GM21825 (cell line): ENCODE data around the gene LCN15.

Experiments
- ATAC-seq: cut with Tn5 transposase; IDR thresholded peaks from one replicate; pipeline ENCODE4 v1.9.1; 2021; ENCODE audit warnings: mild to moderate bottlenecking, moderate library complexity; ENCODE audit not compliant: unreplicated experiment

LCN15 gene

GRCh38 chr9:136741883-136742571, 22.3 kb downstream of the LCN15 start:
- ATAC-seq, result peak; percentile 44

- ATAC-seq, result no peak
Measured at GRCh38 chr9:136740971-136741882, 23.1 kb downstream of the LCN15 start.

DNA sequence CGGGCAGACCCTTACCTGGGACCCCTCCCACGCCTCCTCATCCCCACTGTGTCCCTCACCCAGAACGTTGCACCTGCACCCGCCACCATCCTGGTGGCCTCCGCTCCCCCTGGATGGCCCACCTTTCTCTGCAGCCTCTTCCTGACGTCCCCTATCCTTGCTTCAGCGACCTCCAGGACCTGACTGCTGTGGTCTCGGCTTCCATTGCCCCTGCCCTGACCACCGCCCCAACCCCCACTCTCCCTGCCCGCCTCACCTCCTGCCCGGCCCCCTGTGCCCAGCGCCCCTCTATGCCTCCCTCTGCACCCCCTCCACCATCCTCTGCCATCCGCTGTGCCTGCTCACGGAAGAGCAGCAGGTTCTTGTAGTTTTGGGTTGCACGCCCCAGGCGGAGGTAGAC, 23.8 kb downstream of the LCN15 start:
- no peak for ATAC-seq

DNA sequence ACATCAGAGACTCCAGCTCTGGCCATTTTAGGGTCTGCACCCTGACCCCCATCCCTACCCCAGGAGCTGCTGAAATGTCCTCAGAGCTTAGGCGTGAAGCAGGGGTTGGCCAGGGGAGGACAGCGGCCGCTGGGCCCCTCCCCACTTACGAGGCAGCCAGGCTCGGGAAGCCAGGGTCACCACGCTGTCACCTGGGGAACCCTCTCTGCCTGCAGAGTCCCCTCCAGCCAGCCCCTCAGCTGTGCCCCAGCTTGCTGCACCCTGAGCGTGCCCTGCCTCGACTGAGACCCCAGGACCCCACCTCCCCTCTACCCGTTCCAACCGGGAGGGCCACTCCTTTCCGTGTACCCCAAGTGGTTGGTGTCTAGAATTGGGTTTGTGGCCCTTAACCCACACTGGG, 24.2 kb downstream of the LCN15 start:
- no peak for ATAC-seq

DNA sequence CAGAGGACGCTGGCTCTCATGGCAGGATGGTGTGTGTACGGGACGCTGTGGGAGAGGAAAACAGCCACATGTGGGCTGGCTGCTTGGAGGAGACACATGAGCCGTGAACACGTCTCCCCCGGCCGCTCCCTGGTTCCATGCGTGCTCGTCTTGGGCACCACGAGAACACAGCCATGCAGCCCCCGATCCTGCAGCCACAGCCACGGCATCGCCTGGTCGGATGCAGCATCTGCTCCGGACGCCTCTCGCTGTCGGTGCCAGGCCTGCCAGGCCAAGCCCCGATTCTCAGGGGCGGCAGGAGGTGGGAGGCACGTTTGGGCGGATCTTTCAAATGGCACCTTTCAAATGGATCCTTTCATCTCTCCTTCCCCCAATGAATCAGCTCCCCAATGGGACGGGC, 24.8 kb downstream of the LCN15 start:
- ATAC-seq, result no peak

DNA sequence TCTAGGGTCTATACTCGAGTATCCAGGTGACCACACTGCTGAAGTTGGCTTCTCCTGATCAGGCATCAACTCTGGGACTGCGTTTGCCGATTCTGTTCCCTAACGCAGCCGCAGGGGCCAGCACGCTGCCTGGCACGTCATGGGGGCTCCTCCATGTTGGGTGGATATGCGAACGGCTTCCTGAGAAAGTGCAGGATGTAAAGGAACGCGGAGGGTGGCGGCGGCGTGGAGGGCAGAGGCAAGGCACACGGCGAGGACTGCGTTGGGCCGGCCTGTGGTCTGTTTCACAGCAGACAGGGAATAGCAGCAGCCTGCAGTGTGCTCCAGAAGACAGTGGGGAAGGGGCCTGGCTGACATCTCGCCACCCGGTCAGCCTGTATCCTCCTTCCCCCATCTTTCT, 25.4 kb downstream of the LCN15 start:
- no peak for ATAC-seq

- no peak for ATAC-seq
Measured at GRCh38 chr9:136735812-136736480, 28.4 kb downstream of the LCN15 start.

DNA sequence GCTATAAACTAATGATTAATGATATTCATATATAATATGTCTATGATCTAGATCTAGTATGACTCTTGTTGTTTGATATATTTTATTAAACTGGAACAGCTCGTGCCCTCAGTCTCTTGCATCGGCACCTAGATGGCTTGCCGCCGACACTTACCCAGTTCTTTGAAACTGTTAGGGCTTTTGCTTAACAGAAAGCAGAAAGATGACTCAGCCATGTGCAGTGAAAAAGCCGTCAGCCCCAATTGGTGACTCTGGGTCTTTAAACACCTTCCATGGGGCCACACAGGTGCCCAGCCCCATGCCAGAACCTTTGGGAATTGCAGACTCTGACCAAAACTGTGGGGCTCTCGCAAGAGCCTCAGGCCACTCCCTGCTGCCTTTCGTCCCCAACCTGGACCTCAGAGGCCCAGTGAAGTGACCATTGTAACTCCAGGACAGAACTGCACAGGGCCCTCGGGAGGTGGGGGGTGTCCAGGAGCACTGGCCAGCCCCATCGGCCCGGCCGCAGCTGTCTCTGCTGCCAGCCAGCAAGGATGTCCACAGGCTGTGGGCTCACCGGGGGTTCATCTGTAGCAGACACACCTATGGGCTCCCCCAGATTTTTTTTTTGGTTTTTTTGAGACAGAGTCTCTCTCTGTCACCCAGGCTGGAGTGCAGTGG, 29.4 kb downstream of the LCN15 start:
- no peak for ATAC-seq

DNA sequence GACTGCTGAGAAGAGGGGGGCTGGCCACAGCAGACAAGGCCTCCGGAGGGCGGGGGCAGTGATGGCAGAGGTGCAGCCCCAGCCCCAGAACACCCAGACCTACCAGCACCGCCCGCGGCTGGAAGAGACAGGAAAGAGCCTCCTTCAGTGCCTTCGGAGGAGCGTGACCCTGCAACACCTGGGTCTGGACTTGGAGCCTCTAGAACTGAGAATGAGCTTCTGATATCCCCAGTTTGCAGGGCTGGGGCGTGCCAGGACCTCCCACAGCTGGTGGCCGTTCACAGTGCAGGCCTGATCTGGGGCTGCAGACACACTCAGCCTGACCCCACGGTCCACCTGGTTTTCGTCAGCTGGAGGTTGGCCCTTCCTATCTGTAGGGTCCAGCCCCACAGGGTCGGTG, 30.7 kb downstream of the LCN15 start:
- ATAC-seq, result no peak

GRCh38 chr9:136732444-136733178, 31.7 kb downstream of the LCN15 start:
- no peak for ATAC-seq

DNA sequence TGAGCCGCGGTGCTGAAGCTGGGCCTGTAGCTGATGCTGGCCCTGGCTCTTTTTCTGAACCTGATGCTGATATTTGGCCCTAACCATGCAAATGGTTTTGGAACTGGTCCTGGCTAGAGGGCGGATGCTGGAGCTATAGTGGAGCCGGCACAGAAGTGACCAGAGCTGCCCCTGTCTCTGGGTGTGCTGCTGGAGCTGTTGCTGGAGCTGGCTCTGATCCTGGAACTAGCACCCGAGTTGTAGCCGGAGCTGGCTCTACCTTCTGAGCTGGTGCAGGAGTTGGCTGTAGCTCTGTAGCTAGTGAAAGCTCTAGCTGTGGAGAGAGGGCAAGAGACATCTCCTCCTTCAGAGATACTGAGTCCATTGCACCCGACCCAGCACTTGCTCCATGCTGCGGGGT, 34.4 kb downstream of the LCN15 start:
- ATAC-seq, result no peak

GRCh38 chr9:136729144-136729543, 35.2 kb downstream of the LCN15 start:
- no peak for ATAC-seq

GRCh38 chr9:136728548-136729123, 35.7 kb downstream of the LCN15 start:
- peak; percentile 23 for ATAC-seq

- ATAC-seq, result peak; percentile 56
Measured at GRCh38 chr9:136728080-136728547, 36.2 kb downstream of the LCN15 start.

- no peak for ATAC-seq
Measured at GRCh38 chr9:136726631-136727191, 37.6 kb downstream of the LCN15 start.

GRCh38 chr9:136726118-136726517, 38.2 kb downstream of the LCN15 start:
- no peak for ATAC-seq

GRCh38 chr9:136725612-136726011, 38.7 kb downstream of the LCN15 start:
- ATAC-seq, result no peak

DNA sequence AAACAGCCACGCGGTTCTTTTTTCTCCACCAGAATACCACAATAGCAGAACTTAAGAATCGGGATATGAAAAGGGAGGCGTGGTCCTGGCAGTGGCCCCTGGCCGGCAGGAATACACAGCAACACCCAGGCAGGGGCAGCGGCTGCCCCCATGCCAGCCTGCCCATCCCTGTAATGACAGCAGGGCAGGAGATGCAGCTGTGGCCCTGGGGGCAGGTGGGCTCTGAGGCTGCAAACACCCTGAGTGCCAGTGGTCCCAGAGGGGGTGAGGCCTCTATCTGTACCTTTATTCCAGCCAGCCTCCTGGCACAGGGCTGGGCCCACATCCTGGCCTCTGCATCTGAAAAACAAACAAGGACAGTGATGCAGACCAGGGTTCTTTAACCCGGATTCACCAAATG, 39.5 kb downstream of the LCN15 start:
- ATAC-seq, result no peak

DNA sequence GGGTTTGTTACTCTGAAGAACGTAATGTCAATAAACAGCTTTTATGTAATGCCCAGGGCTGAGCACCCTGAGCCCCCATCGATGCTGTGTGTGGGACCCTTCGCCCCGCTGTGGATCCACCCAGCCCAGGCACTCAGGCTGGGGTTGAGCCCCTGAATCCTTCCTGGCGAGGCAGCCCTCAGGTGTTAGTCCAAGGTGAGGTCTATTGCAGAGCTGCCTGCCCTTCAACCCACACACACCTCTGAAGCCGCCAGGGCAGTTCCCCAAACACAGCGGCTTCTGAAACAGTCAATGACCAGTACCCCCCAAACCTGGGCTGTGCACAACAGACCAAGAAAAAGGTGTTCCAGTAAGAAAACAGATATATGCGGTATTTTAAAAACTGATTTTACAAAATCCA, 40.3 kb downstream of the LCN15 start:
- no peak for ATAC-seq
